DMS114 treated with DMSO at 0.1 percent for 48 hours (cell line): ENCODE data around the gene COTL1.

ENCODE experiments used
- DNase-seq: peaks from one replicate; lab custom pipeline; 2025; ENCODE audit not compliant: unreplicated experiment; lab: John Stamatoyannopoulos, UW

Gene COTL1

GRCh38 chr16:84617791-84618580, at the start of gene COTL1:
TSS of gene COTL1 (minus strand) at chr16:84618078. CDS start at chr16:84617914, 164 bp downstream.
- peak; percentile 84 for DNase-seq

GRCh38 chr16:84665843-84666242, 48.0 kb upstream of the COTL1 start:
- no peak for DNase-seq

GRCh38 chr16:84665359-84665758, 47.5 kb upstream of the COTL1 start:
- DNase-seq, result no peak

GRCh38 chr16:84663433-84664101, 45.7 kb upstream of the COTL1 start:
- DNase-seq, result no peak

GRCh38 chr16:84662471-84662870, 44.6 kb upstream of the COTL1 start:
- DNase-seq, result no peak

- no peak for DNase-seq
Observed at GRCh38 chr16:84661418-84662060, 43.7 kb upstream of the COTL1 start.

- no peak for DNase-seq
Observed at GRCh38 chr16:84660973-84661372, 43.1 kb upstream of the COTL1 start.

- no peak for DNase-seq
Observed at GRCh38 chr16:84659656-84660300, 41.9 kb upstream of the COTL1 start.

- no peak for DNase-seq
Observed at GRCh38 chr16:84658690-84659089, 40.8 kb upstream of the COTL1 start.

GRCh38 chr16:84657229-84657837, 39.5 kb upstream of the COTL1 start:
- no peak for DNase-seq

- DNase-seq, result no peak
Observed at GRCh38 chr16:84656649-84657048, 38.8 kb upstream of the COTL1 start.

GRCh38 chr16:84654998-84655397, 37.1 kb upstream of the COTL1 start:
- no peak for DNase-seq

- no peak for DNase-seq
Observed at GRCh38 chr16:84654238-84654637, 36.4 kb upstream of the COTL1 start.

- no peak for DNase-seq
Observed at GRCh38 chr16:84652566-84652965, 34.7 kb upstream of the COTL1 start.

- DNase-seq, result no peak
Observed at GRCh38 chr16:84650062-84650991, 32.4 kb upstream of the COTL1 start.

- DNase-seq, result no peak
Observed at GRCh38 chr16:84649511-84649861, 31.6 kb upstream of the COTL1 start.

GRCh38 chr16:84648595-84649510, 31.0 kb upstream of the COTL1 start:
- no peak for DNase-seq

GRCh38 chr16:84647828-84648594, 30.1 kb upstream of the COTL1 start, which contains the start of gene KLHL36:
TSS of gene KLHL36 (plus strand) at chr16:84648511. CDS start at chr16:84650868, 2,357 bp downstream.
- DNase-seq, result peak; percentile 25
